NCI-H1694 (cell line): Measurements from ENCODE around the gene GPS1.

Experiments
- DNase-seq: peaks from one replicate; lab custom pipeline; 2025; lab: John Stamatoyannopoulos, UW

The GPS1 gene

GRCh38 chr17:82059272-82060000 is 7.7 kb downstream of the GPS1 start:
- DNase-seq = no peak

DNA sequence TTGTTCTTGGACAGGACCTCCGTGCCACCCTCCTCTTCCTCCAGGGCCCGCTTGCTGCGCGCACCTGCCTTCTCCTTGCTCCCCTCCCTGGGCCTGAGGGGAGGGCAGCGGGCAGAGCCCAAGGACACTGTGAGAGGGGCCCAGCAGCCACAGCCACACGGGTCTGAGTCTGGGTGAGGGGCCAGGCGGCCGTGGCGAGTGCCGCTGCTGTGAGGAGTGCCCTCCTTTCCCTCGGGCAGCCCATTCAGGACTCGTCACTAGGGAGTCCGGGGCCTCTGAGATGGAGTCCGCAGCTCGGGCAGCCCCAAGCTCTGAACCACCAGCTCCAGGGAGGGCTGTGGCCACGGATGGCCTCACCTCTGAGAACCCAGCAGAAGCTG is 8.3 kb downstream of the GPS1 start:
- no peak for DNase-seq

DNA sequence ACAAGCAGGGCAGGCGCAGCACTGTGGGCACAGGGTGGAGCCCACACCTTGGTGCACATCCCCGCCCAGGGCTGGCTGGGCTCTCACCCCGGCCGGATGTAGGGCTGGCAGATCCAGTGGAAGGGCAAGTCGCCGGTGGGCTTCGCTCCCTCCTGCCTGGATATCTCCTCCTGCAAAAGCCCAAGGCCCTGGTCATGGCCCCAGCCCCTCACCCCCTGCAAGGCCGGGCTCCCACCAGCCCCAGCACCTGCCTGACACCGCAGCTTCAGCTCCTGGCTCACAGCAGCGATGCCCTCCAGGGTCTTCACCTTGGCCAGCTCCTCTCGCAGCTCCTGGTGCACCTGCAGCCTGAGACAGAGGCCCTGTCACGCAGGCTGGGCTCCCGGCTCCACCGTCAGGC is 8.9 kb downstream of the GPS1 start:
- DNase-seq = no peak

DNA sequence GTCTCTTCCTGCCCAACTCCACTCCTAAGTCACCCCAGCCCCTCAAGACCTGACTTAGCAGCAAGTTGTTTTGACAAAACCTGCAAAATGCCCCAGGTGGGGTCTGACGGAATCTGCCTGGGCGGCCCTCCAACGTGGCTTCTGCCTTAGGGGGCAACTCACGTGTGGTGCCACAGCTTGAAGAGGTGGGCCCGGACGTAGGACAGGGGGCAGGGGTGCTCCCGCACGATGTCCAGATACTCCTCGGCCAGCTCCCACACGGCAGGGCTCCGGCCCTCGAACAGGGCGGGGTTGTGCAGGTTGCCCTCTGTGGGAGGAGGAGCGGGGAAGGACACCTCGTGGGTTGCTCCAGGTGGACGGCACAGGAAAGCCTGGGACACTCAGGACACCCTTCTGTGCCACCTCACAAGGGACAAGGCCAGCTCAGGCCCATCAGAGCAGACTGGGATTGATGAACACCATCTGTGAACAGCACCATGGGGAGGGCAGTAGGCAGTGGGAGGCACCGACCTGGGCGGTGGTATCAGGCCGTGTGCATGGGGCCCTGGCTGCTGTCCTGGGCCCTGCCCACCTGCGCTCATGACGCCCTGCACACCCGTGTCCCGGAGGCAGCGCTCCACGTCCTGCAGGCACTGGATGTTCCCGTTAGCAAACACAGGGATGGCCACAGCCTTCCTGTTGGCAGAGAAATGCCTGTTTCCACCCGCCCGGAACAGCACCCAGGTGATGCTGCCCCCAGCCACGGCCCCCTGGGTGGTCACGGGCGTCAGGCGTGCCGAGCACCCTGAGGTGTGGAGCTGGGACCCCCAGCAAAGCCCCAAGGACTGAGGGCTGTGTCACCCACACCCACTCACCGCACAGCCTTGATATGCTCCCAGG is 9.6 kb downstream of the GPS1 start:
- no peak for DNase-seq

- no peak for DNase-seq
Measured at GRCh38 chr17:82062076-82062983, 10.6 kb downstream of the GPS1 start.

GRCh38 chr17:82062984-82063368 is 11.3 kb downstream of the GPS1 start:
- no peak for DNase-seq

GRCh38 chr17:82063424-82064415 is 12.0 kb downstream of the GPS1 start:
- no peak for DNase-seq

GRCh38 chr17:82064433-82065192 is 12.9 kb downstream of the GPS1 start:
- DNase-seq = no peak

GRCh38 chr17:82065193-82065637 is 13.5 kb downstream of the GPS1 start:
- no peak for DNase-seq

- no peak for DNase-seq
Measured at GRCh38 chr17:82065638-82066303, 14.1 kb downstream of the GPS1 start, which contains the start of gene DUS1L. TSS of gene DUS1L (minus strand) at chr17:82065804. CDS start at chr17:82065059, 745 bp downstream.

- DNase-seq = no peak
Measured at GRCh38 chr17:82070611-82071010, 18.9 kb downstream of the GPS1 start.

GRCh38 chr17:82072827-82073226 is 21.1 kb downstream of the GPS1 start:
- DNase-seq = no peak

DNA sequence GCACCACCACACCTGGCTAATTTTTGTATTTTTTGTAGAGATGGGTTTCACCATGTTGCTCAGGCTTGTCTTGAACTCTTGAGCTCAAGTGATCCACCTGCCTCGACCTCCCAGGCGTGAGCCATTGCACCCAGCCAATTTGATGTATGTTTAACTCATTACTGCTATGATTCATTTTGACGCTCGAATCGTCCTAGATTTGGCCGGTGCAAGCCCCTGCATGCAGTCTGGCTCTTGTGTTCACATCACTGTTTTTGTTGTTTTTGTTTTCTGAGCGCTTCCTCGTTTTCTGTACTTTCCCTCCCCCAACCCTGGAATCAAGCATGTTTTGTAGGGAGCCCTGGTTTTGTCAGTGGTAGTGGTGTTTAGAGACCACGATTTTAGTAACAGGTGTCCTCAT is 21.7 kb downstream of the GPS1 start:
- no peak for DNase-seq

DNA sequence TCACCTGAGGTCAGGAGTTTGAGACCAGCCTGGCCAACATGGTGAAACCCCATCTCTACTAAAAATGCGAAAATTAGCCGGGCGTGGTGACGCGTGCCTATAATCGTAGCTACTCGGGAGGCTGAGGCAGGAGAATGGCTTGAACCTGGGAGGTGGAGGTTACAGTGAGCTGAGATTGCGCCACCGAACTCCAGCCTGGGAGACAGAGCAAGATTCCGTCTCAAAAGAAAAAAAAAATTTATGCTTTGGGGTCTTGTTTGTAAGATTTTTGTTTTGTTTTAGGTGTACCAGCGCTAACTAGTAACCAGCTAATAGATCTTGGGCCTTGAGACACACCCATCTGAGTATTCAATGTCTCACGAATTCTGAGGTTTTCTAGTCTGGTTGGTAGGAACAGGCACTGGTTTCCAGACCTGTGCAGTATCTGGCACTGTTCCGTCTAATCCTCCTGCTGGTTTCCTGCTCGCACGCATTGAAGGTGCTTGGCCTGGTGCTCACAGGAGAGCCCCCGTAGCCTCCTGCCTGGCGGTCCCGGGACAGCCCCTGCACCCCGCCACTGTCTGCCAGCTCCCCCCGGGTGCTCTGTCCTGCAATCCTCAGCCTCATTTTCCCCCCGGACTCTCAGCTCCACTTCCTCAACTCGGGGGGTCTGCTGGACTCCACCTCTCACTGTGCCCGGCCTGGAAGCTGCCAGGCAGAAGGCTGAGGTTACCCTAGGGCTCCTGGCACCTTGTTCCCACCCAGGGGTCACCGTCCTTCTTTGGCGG is 24.5 kb downstream of the GPS1 start:
- DNase-seq = no peak

- DNase-seq = no peak
Measured at GRCh38 chr17:82076785-82077591, 25.3 kb downstream of the GPS1 start.

DNA sequence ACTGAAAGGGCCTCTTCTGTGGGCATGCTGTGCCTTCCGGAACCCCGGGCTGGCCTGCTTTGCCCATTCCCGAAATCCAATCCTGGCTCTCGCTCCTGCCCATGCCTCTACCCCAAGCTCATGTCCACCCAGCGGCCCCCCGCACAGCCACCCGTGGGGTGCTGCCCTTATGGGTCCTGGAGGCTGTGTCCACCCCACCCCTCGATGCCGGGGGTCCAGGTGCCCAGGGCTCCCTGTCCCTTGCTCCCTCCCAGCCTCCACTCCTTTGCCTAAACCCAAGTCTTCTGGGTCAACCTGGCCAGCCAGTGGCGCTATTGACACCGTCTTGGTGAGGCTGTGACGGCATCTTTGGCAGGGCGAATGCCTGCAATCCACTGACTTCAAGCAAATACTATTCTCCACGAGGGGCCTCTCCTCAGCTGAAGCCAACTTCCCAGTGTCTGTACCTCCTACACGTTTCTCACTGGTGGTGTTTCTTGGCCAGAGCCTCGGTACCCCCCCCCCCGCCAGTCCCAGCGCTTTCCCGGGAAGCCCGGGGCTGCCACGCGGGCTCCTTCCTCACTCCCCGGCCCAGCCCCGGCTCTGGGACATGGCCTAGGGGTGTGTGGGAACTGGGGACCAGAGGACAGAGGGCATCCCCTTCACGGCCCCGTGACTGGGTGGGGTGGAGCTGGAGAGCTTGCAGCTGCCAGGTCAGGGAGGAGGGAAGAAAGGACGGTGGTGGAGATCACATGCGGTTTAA is 26.1 kb downstream of the GPS1 start:
- DNase-seq = no peak

GRCh38 chr17:82078433-82078832 is 26.7 kb downstream of the GPS1 start:
- no peak for DNase-seq
